IMR-90 (cell line): ENCODE data around the gene CLDN15. TPM values are rescaled to one million over a fixed set of nuclear protein-coding genes. Genes with fewer than 3 reads are reported as not detected.
"Not testable (repeated sequence)": the region's sequence is repeated elsewhere in the genome, so short reads cannot be mapped to it uniquely, and the experiment has no call there.

Experiments used
- ATAC-seq: fragments of 200-7000 bp; cut with Tn5 transposase; 2 replicates; pipeline ENCODE4 v1.9.1; 2020; ENCODE audit warnings: low read depth, mild to moderate bottlenecking, moderate library complexity
- BruUV-seq: library from RNA; stranded (reverse); fragments of 400-500 nt; replicated peaks from 2 replicates; lab custom pipeline; 2021; lab: Mats Ljungman, UMichigan
- CTCF ChIA-PET: fragments of 300-600 bp; formaldehyde crosslinking; extraction: SDS; loops from one replicate; lab custom pipeline; 2021; ENCODE audit warnings: antibody characterized with exemption; lab: Yijun Ruan, JAX
- POLR2A ChIA-PET: fragments of 300-600 bp; sonication (Branson Sonifier 250); formaldehyde crosslinking; loops from one replicate; lab custom pipeline; 2022; ENCODE audit warnings: antibody characterized with exemption; ENCODE audit not compliant: unreplicated experiment; lab: Charles Lee
- DNase-seq: peaks from one replicate; pipeline ENCODE4 v3.0.0; 2013
- H2AFZ ChIP-seq: replicated peaks from 2 replicates; pipeline ENCODE3; 2013; ENCODE audit warnings: low read length, mild to moderate bottlenecking; ENCODE audit not compliant: poor library complexity
- H2AK5ac ChIP-seq: 2 replicates; pipeline ENCODE4 v1.6.1; 2013; ENCODE audit warnings: low read depth, low read length, inconsistent platforms
- H2AK9ac ChIP-seq: replicated peaks from 2 replicates; pipeline ENCODE3; 2013; ENCODE audit warnings: mild to moderate bottlenecking, low read depth, low read length, moderate library complexity; ENCODE audit not compliant: poor library complexity
- H2BK120ac ChIP-seq: 2 replicates; pipeline ENCODE4 v1.6.1; 2013; ENCODE audit warnings: low read depth, low read length, inconsistent platforms
- H2BK15ac ChIP-seq: 3 replicates; pipeline ENCODE4 v1.6.1; 2013; ENCODE audit warnings: low read depth, low read length, inconsistent platforms
- H2BK20ac ChIP-seq: 2 replicates; pipeline ENCODE4 v1.6.1; 2013; ENCODE audit warnings: low read depth, mild to moderate bottlenecking, inconsistent platforms, low read length, moderate library complexity
- H2BK5ac ChIP-seq: 2 replicates; pipeline ENCODE4 v1.6.1; 2013; ENCODE audit warnings: mild to moderate bottlenecking, low read depth, low read length, inconsistent platforms; ENCODE audit not compliant: poor library complexity, severe bottlenecking
- H3K14ac ChIP-seq: replicated peaks from 2 replicates; pipeline ENCODE4 v1.6.1; 2013; ENCODE audit warnings: low read depth, low read length, inconsistent platforms
- H3K18ac ChIP-seq: 2 replicates; pipeline ENCODE4 v1.6.1; 2013; ENCODE audit warnings: low read depth, low read length, control low read depth
- H3K23ac ChIP-seq: 2 replicates; pipeline ENCODE4 v1.6.1; 2013; ENCODE audit warnings: low read depth, low read length, inconsistent platforms
- H3K27ac ChIP-seq: 2 replicates; pipeline ENCODE4 v1.5.1; 2013; ENCODE audit warnings: mild to moderate bottlenecking, control low read depth, low read length; ENCODE audit not compliant: insufficient read depth
- H3K27me3 ChIP-seq: 2 replicates; pipeline ENCODE4 v1.6.1; 2013; ENCODE audit warnings: low read length; ENCODE audit not compliant: control insufficient read depth, insufficient read depth
- H3K36me3 ChIP-seq: 2 replicates; pipeline ENCODE4 v1.6.1; 2013; ENCODE audit warnings: low read length, mixed read lengths; ENCODE audit not compliant: control insufficient read depth, insufficient read depth
- H3K4ac ChIP-seq: 2 replicates; pipeline ENCODE4 v1.6.1; 2013; ENCODE audit warnings: low read depth, low read length, inconsistent platforms
- H3K4me1 ChIP-seq: 2 replicates; pipeline ENCODE4 v1.6.1; 2013; ENCODE audit warnings: low read length, mixed read lengths; ENCODE audit not compliant: control insufficient read depth, insufficient read depth
- H3K4me2 ChIP-seq: 2 replicates; pipeline ENCODE4 v1.6.1; 2013; ENCODE audit warnings: low read depth, mild to moderate bottlenecking, control low read depth, low read length, moderate library complexity
- H3K4me3 ChIP-seq: 2 replicates; pipeline ENCODE4 v1.5.1; 2013; ENCODE audit warnings: low read depth, mild to moderate bottlenecking, control low read depth, low read length, moderate library complexity; ENCODE audit not compliant: insufficient read depth
- H3K56ac ChIP-seq: 2 replicates; pipeline ENCODE4 v1.6.1; 2013; ENCODE audit warnings: low read length, inconsistent platforms; ENCODE audit not compliant: insufficient read depth; ENCODE audit errors: extremely low read depth
- H3K79me1 ChIP-seq, 2 experiments: 2 replicates each; pipeline ENCODE4 v1.6.1; 2013; ENCODE audit warnings: low read length in 2 of 2, inconsistent platforms in 1 of 2, low read depth in 1 of 2
- H3K9ac ChIP-seq: 2 replicates; pipeline ENCODE4 v1.6.1; 2013; ENCODE audit warnings: low read depth, low read length, control low read depth
- H3K9me1 ChIP-seq: 2 replicates; pipeline ENCODE4 v1.6.1; 2013; ENCODE audit warnings: low read length, inconsistent platforms; ENCODE audit not compliant: insufficient read depth
- H3K9me3 ChIP-seq: 2 replicates; pipeline ENCODE4 v1.6.1; 2013; ENCODE audit warnings: low read length; ENCODE audit not compliant: control insufficient read depth, insufficient read depth
- H4K20me1 ChIP-seq: 2 replicates; pipeline ENCODE4 v1.6.1; 2013; ENCODE audit warnings: low read length, inconsistent platforms; ENCODE audit not compliant: insufficient read depth
- H4K5ac ChIP-seq: 2 replicates; pipeline ENCODE4 v1.6.1; 2013; ENCODE audit warnings: mild to moderate bottlenecking, low read depth, low read length, control low read depth
- H4K8ac ChIP-seq, 2 experiments: 2 replicates each; pipeline ENCODE4 v1.6.1; 2013; ENCODE audit warnings: low read depth in 2 of 2, low read length in 2 of 2, control low read depth in 1 of 2, inconsistent platforms in 1 of 2
- H4K91ac ChIP-seq: 2 replicates; pipeline ENCODE4 v1.6.1; 2013; ENCODE audit warnings: low read depth, low read length, inconsistent platforms; ENCODE audit not compliant: insufficient read depth
- BHLHE40 ChIP-seq: fragments of 150-350 bp; IDR thresholded peaks from 2 replicates; pipeline ENCODE4 v1.6.1; 2016; ENCODE audit warnings: mild to moderate bottlenecking, low read depth, low read length
- CEBPB ChIP-seq: IDR thresholded peaks from 2 replicates; pipeline ENCODE4 v1.6.1; 2012; ENCODE audit warnings: low read depth, low read length, improper control_type of control experiment
- CHD1 ChIP-seq: IDR thresholded peaks from 2 replicates; pipeline ENCODE4 v1.6.1; 2012; ENCODE audit warnings: low read depth, low read length, improper control_type of control experiment
- CTCF ChIP-seq: conservative IDR thresholded peaks from 2 replicates; pipeline ENCODE4 v1.5.1; 2012; ENCODE audit warnings: mild to moderate bottlenecking, low read depth, low read length, improper control_type of control experiment
- FOS ChIP-seq: fragments of 150-350 bp; IDR thresholded peaks from 2 replicates; pipeline ENCODE4 v1.6.1; 2016; ENCODE audit warnings: low read depth, low read length
- MAZ ChIP-seq: IDR thresholded peaks from 2 replicates; pipeline ENCODE4 v1.6.1; 2012; ENCODE audit warnings: low read depth, mild to moderate bottlenecking, low read length, improper control_type of control experiment, moderate library complexity, borderline replicate concordance
- NFE2L2 ChIP-seq: fragments of 150-350 bp; IDR thresholded peaks from 2 replicates; pipeline ENCODE4 v1.6.1; 2016; ENCODE audit warnings: low read depth, mild to moderate bottlenecking, low read length
- POLR2A ChIP-seq: IDR thresholded peaks from 2 replicates; pipeline ENCODE4 v1.6.1; 2012; ENCODE audit warnings: mild to moderate bottlenecking, low read depth, low read length
- RCOR1 ChIP-seq: IDR thresholded peaks from 2 replicates; pipeline ENCODE4 v1.6.1; 2012; ENCODE audit warnings: mild to moderate bottlenecking, low read length, improper control_type of control experiment; ENCODE audit not compliant: insufficient replicate concordance
- WGBS, 2 experiments: methylation state at CpG; one replicate each; pipeline versions ENCODE4 v1.1.5 to v1.1.7; 2013; ENCODE audit warnings: missing lambda C conversion rate in 2 of 2; ENCODE audit not compliant: insufficient read length in 1 of 2; ENCODE audit errors: extremely low coverage in 2 of 2; 5-methylcytosine and 5-hydroxymethylcytosine counted together
- dilution Hi-C: fragments of 300-500 bp; cut with HindIII; formaldehyde crosslinking; loops from one replicate; pipeline ENCODE4 v1.14.3; 2018; ENCODE audit warnings: low sequenced_read_pairs; ENCODE audit not compliant: unreplicated experiment
- in situ Hi-C: fragments of 300-500 bp; cut with MboI; formaldehyde crosslinking; loops from 3 replicates; pipeline ENCODE4 v1.14.3; 2019; ENCODE audit warnings: low sequenced_read_pairs, inconsistent platforms, mixed read lengths
- intact Hi-C: fragments of 100-400 bp; cut with micrococcal nuclease; formaldehyde crosslinking; loops from 2 replicates; pipeline ENCODE4 v1.10.0; 2022
- polyA plus RNA-seq, 3 experiments: library from polyadenylated mRNA; depleted of rRNA; stranded (reverse); fragments of >200 nt; gene quantifications; 2 replicates each; pipeline ENCODE4 v1.2.3, GENCODE V29; 2012; ENCODE audit warnings: low replicate concordance in 1 of 3
- total RNA-seq: library from RNA; depleted of rRNA; stranded (reverse); fragments of >200 nt; gene quantifications from 2 replicates; pipeline ENCODE4 v1.2.3, GENCODE V29; 2012

CLDN15 gene
- total and polyA plus RNA-seq, 2 of the 4 experiments (the other 2 are of a cell fraction), result 0.72 to 5.4 TPM

- no peak overlapping the region for H3K14ac ChIP-seq
- H4K5ac ChIP-seq, result no peak overlapping the region
- H3K36me3 ChIP-seq, result no peaks in the 10 kb centered on the region
- H2BK120ac ChIP-seq, result no peak overlapping the region
- no peak overlapping the region for H3K18ac ChIP-seq
- H3K23ac ChIP-seq, result no peak overlapping the region
- no peak overlapping the region for H3K4me3 ChIP-seq
- in situ Hi-C loops, result loop anchor here (10.0 to 25.0 kb wide), 2 partner anchors 392 to 1300 kb away; partner anchors contain the start of genes ACHE and AZGP1
- no CpG with 5 or more reads among the region's 6 CpGs for WGBS, 2 experiments
- no peaks in the 10 kb centered on the region for H3K4me1 ChIP-seq
- H2AFZ ChIP-seq, result no peak overlapping the region
- BruUV-seq, result no TSS peak
- CTCF ChIA-PET, result no interaction called here
- H4K20me1 ChIP-seq, result no peaks in the 10 kb centered on the region
- no peak overlapping the region for H2BK20ac ChIP-seq
- no peak overlapping the region for H2AK5ac ChIP-seq
- TF ChIP-seq CTCF (no peak), NFE2L2 (no peak), RCOR1 (no peak), MAZ (no peak), POLR2A (no peak), BHLHE40 (no peak), CEBPB (no peak), CHD1 (no peak), FOS (no peak)
- no peak overlapping the region for H3K9ac ChIP-seq
- no peak overlapping the region for H2BK15ac ChIP-seq
- H3K9me1 ChIP-seq, result no peaks in the 10 kb centered on the region
- no peak for ATAC-seq
- DNase-seq, result no peak
- no peak overlapping the region for H2AK9ac ChIP-seq
- POLR2A ChIA-PET, result no interaction called here
- no peak overlapping the region for H3K27ac ChIP-seq
- H3K56ac ChIP-seq, result no peak overlapping the region
- no peak overlapping the region for H4K91ac ChIP-seq
- H3K27me3 ChIP-seq, result peaks cover 43% of the 10 kb centered on the region
- dilution Hi-C loops, result no loop called here
- no peak overlapping the region for H4K8ac ChIP-seq
- no peak overlapping the region for H3K4ac ChIP-seq
- no peak overlapping the region for H2BK5ac ChIP-seq
- H3K4me2 ChIP-seq, result no peak overlapping the region
- intact Hi-C loops, result no loop called here
- H3K79me1 ChIP-seq, result no peaks in the 10 kb centered on the region
- peaks cover 3% of the 10 kb centered on the region for H3K9me3 ChIP-seq
Measured at GRCh38 chr7:101287032-101287431, 49.4 kb upstream of the CLDN15 start.

- H2AFZ ChIP-seq, H3K4me3 ChIP-seq, H3K56ac ChIP-seq, dilution Hi-C loops, H3K4me2 ChIP-seq, H3K27ac ChIP-seq, H4K20me1 ChIP-seq, DNase-seq, intact Hi-C loops, H3K18ac ChIP-seq, H3K14ac ChIP-seq, BruUV-seq, H2BK15ac ChIP-seq, H3K9ac ChIP-seq, H3K4ac ChIP-seq, H3K79me1 ChIP-seq, H4K5ac ChIP-seq, H2BK120ac ChIP-seq, H2BK5ac ChIP-seq, H3K4me1 ChIP-seq, H3K9me3 ChIP-seq, H2BK20ac ChIP-seq, H4K91ac ChIP-seq, ATAC-seq, POLR2A ChIA-PET, H3K36me3 ChIP-seq, H2AK5ac ChIP-seq, H4K8ac ChIP-seq, H2AK9ac ChIP-seq, H3K23ac ChIP-seq, H3K9me1 ChIP-seq: not testable (repeated sequence)
- CTCF ChIA-PET, result interaction anchor here (1.0 kb wide), 1 partner anchor 142 kb away, joined by 5 read pairs; no protein-coding TSS in a partner anchor
- in situ Hi-C loops, result loop anchor here (10.0 to 25.0 kb wide), 2 partner anchors 391 to 1299 kb away; partner anchors contain the start of genes ACHE and AZGP1
- no CpG with 5 or more reads among the region's 3 CpGs for WGBS, 2 experiments
- H3K27me3 ChIP-seq, result peaks cover 35% of the 10 kb centered on the region
Measured at GRCh38 chr7:101285880-101286279, 48.3 kb upstream of the CLDN15 start.
